A673 (cell line): ENCODE measurements around the gene DNAH1.

Source experiments
- EZH2 ChIP-seq: fragments of 200-600 bp; sonication (generic); IDR thresholded peaks from 2 replicates; pipeline ENCODE4 v1.6.1; 2017; ENCODE audit warnings: borderline replicate concordance, low read depth, mild to moderate bottlenecking, mixed read lengths, antibody characterized with exemption, low read length; ENCODE audit not compliant: poor library complexity, severe bottlenecking
- TF ChIP-seq, protein P1 (sequence below): fragments of 300-800, 200-600 bp; sonication (generic); conservative IDR thresholded peaks from 2 replicates; pipeline ENCODE4 v1.5.1; 2017; ENCODE audit warnings: low read depth, mild to moderate bottlenecking, antibody characterized with exemption, low read length, moderate library complexity, mixed read lengths

- TF ChIP-seq, protein P1, sequence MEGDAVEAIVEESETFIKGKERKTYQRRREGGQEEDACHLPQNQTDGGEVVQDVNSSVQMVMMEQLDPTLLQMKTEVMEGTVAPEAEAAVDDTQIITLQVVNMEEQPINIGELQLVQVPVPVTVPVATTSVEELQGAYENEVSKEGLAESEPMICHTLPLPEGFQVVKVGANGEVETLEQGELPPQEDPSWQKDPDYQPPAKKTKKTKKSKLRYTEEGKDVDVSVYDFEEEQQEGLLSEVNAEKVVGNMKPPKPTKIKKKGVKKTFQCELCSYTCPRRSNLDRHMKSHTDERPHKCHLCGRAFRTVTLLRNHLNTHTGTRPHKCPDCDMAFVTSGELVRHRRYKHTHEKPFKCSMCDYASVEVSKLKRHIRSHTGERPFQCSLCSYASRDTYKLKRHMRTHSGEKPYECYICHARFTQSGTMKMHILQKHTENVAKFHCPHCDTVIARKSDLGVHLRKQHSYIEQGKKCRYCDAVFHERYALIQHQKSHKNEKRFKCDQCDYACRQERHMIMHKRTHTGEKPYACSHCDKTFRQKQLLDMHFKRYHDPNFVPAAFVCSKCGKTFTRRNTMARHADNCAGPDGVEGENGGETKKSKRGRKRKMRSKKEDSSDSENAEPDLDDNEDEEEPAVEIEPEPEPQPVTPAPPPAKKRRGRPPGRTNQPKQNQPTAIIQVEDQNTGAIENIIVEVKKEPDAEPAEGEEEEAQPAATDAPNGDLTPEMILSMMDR: no peak
- TF ChIP-seq EZH2: no peak
Observed at GRCh38 chr3:52343946-52344600, 28.0 kb downstream of the DNAH1 start.
